GM19240 (cell line): ENCODE results near the gene UBE2F.
"Not testable (repeated sequence)": the region's sequence is repeated elsewhere in the genome, so short reads cannot be mapped to it uniquely, and the experiment has no call there.

Experiments used
- DNase-seq: peaks from one replicate; pipeline ENCODE4 v3.0.0; 2011; ENCODE audit warnings: low spot score; ENCODE audit not compliant: insufficient read length

Gene UBE2F

DNA sequence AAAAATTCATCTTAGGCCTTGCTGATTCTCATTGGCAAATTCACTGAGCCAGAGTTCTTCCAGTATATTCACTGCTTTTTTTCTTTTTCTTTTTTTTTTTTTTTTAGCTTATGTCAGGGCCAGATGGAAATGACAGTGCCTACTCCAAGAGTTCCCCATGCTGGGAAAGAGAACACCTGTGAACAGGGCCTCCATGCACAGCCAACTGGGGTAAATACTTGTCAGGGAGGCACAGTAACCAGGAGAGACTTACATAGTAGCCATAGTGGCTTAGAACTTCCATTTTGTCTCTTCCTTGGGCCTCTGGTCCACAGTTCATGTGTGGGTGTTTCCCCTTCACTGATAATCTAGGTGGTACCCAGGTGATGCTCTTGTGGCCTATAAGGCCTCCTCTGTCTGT is 78.8 kb downstream of the UBE2F start:
- DNase-seq = no peak

DNA sequence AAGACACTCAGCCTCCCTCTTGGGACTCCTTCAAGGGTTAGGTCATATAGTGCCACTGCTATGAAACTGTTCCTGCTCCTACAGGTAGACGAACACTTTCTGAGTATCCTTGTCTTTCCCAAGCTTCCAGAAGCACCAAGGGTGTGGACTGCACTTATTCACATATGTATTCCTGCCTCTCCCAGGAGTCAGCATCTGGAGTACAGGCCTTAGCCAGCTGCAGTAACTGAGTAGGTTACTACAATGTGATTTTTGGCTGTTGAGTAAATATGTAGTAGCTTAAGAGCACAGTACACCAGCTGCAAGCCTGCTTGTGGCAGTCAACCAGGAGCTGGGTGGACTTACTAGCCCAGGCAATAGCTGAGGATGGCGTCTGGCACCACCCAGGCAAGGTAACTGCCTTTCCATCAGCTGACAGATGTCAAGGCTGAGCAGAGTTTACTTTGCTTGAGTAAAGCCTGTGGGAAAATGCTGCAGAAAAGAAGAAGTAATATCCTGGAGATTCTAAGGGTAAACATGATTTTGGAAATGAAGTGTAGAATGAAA is 80.0 kb downstream of the UBE2F start:
- DNase-seq = no peak

DNA sequence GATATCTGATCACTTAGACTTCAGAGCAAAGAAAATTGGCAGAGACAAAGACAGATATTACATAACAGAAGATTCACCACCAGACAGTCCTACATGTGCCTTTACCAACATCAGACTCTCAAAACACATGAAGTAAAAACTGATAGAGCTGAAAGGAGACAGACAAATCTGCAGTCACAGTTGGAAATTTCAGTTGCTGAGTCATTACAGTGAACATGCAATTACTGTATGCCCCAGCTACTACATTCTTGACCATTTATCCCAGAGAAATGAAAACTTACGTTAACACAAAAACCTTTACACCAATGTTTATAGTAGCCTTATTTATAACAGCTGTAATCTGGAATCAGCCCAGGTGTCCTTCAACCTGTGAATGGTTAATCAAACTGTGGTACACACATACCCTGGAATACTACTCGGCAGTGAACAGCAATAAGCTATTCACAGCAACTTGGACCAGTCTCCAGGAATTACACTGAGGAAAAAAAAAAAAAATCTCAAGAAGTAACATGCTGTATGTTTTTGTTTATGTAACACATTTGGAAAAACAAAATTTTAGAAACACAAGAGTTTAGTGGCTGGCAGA is 86.5 kb downstream of the UBE2F start:
- no peak for DNase-seq

DNA sequence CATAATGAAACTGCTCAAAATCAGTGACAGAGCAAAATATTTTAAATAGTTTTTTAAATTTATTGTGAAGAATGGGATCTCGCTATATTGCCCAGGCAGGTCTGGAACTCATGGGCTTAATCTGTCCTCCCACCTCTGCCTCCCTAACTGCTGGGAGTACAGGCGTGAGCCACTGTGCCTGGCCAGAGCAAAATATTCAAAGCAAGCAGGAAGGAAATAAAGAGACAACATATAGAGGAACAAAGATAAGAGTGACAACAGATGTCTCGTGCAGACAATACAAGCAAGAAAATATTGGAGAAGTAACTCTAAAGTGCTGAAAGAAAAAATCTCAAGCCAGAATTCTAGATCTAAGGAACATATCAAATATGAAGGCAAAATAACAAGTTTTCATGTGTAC is 89.0 kb downstream of the UBE2F start:
- DNase-seq = no peak

DNA sequence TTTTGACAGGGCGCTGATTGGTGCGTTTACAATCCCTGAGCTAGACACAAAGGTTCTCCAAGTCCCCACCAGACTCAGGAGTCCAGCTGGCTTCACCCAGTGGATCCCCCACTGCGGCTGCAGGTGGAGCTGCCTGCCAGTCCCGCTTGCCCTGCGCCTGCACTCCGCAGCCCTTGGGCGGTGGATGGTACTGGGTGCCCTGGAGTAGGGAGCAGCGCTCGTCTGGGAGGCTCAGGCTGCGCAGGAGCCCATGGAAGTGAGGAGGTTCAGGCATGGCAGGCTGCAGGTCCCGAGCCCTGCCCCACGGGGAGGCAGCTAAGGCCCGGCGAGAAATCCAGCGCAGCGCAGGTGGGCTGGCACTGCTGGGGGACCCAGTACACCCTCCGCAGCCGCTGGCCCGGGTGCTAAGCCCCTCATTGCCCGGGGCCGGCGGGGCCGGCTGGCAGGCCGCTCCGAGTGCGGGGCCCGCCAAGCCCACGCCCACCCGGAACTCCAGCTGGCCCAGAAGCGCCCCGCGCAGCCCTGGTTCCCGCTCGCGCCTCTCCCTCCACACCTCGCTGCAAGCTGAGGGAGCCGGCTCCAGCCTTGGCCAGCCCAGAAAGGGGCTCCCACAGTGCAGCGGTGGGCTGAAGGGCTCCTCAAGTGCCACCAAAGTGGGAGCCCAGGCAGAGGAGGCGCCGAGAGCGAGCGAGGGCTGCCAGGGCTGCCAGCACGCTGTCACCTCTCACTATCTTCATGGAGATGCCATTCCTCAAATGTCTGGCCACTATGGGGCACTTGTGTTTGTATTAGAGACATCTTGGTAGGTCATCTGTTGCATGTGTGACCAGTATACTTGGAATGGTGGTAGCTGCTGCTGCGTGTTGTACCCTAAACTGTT is 91.1 kb downstream of the UBE2F start:
- not testable (repeated sequence) for DNase-seq

DNA sequence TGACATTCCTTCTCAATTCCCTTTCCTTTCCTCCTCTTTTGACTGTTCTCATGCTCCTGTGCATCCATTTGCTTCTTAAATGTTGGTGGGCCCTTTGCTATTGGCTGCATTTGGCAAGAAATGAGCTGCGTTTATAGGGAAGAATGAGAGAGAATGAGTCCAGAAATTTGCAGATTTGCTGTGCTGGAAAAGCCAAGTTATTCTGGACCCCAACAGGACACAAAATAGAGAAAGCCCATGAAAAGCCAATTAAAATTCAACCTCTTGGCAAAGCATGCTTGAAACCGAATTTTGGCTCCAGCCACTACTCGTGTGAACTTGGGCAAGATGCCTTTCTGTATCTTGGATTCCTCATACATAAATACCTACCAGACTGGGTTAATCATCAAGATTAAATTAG is 92.7 kb downstream of the UBE2F start:
- DNase-seq = no peak

DNA sequence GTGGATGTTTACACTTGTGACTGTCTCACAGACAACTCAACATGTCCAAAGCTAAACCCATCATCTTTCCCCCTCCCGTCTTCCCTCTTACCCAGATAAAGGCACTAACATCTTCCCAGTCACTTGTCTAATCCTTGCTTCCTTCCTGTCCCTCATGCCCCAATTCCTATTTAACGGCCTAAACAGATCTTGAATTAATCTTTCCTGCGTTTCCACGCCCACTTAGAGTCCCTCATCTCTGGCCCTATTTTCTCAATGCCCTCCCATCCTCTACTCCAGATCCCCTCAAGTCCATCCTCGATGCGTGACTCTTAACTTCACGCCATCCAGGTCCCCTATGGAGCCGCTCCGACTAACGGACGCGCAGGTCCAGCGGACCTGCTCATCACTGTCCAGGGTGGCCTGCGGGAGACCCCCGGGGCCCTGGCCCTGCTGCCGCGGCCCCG is 93.3 kb downstream of the UBE2F start:
- DNase-seq = no peak

DNA sequence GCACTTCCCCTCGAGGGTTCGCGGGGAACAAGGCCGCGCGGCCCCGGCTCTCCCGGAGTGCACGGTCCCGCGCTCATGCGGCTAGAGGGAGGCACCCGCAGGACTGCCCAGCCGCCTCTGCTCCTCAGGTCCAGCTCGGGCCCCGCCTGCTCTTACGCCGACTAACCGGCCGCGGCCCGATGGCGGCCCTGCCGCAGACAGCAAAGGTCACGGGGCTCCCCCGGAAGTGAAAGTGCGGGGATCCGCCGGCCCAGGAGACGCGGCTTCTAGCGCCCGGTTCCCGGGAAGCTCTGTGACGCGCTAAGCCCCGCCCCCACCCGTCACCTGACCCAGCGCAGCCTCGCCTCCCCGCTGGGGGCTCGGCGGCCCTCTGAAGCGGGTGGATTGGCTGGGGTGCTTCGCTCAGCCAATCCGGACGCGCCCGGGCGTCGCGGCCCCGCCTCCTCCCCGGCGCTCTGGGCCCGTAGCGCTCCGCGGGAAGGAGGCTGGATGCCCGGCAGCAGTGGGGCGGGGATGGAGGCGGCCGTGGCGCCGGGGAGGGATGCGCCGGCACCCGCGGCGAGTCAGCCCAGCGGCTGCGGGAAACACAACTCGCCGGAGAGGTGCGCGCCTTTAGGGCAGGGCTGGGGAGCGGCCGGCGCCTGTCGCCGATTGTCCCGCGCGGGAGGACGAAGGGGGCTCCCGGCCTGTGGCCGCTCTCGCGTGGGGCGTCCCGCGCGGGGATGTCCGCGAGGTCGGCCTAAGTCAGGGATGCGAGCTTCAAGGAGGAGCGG is 93.9 kb downstream of the UBE2F start, which contains the start of gene SCLY:
SCLY (plus strand) TSS at position 460 of the 773 bp plus-strand sequence; CDS start at position 514, 54 bp downstream.
- DNase-seq = peak; percentile 100

DNA sequence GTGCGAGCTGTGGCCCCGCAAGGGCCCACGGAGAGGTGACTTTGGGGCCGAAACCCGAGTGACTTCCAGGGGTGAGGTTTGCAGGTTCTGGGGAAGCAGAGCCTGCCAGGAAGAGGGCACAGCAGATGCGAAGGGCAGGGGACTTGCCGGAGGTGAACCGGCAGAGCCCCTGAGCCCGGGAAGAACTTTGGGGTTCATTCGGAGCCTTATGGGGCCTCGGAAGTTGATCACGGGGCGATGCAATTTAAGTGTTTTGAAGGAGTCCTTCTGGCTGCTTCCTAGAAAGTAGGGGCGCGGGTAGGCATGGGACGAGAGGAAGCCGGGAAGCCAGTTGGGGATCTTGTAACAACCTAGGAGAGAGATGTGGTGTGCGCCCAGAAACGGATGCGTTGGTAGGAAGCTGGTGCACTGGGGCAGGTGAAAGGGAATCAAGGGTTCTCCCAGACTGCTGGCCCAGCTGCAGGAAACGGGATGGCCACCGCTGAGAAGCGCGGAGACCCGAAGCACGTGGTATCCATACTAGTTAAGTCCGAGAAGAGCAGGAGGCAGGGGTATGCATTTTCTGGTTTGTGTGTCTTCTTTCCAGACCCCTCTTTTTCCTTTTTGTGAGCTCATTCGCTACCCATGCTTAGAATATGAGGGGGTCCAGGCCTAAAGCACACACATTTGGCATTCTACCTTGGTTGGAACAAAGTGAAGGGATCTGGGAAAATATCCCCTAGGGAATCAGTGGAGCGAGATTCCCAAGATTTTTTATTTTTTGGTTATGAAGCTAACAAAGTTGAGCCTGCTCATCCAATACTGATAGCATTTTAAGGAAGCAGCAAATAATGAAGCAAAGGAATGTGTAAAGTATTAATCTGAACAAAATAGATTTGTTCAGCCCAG is 94.7 kb downstream of the UBE2F start:
- peak; percentile 22 for DNase-seq

DNA sequence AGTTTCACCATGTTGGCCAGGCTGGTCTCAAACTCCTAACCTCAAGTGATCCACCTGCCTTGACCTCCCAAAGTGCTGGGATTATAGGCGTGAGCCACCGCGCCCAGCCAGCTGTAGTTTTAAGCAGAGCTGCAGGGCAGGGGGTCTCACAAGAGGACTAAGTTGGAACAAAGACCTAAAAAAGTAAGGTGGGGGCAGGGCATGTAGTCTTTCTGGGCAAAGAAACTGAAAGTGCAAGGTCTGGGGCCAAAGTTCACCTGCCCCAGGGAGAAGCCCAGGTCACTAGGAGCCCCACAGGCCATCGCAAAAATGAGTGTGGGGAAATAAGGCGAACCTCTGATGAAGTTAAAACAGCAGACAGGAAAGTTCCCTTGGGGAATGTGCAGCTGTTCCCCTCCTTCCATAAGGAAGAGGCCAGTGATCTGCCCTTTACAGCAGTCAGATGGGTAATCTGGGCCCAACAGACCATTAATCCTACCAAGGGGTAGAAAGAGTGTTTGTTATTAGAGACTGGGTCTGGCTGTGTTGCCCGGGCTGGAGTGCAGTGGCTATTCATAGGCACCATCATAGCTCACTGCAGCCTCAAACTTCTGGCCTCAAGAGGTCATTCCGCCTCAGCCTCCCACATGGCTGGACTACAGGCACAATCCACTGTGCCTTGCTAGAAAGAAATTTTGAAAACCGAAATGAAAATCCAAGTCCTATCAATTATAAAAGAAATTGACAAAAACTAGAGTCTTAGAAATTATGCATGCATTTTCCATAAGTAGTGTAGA is 96.8 kb downstream of the UBE2F start:
- DNase-seq = no peak

DNA sequence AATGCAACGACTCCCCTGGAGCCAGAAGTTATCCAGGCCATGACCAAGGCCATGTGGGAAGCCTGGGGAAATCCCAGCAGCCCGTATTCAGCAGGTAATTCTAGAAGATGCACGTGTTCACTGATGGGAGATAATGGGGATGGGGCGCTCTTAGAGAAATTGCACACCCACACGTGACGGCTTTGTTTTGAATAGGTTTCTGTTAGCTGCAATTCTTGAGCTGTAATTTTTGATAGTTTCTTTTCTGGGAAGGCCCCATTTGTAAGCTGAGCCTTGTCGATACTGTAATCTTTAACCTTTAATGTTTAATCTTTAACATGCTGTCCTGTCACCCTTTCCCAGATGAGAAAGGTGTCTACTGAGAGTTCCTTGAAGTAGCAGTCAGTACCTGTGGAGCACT is 97.6 kb downstream of the UBE2F start:
- DNase-seq = no peak

DNA sequence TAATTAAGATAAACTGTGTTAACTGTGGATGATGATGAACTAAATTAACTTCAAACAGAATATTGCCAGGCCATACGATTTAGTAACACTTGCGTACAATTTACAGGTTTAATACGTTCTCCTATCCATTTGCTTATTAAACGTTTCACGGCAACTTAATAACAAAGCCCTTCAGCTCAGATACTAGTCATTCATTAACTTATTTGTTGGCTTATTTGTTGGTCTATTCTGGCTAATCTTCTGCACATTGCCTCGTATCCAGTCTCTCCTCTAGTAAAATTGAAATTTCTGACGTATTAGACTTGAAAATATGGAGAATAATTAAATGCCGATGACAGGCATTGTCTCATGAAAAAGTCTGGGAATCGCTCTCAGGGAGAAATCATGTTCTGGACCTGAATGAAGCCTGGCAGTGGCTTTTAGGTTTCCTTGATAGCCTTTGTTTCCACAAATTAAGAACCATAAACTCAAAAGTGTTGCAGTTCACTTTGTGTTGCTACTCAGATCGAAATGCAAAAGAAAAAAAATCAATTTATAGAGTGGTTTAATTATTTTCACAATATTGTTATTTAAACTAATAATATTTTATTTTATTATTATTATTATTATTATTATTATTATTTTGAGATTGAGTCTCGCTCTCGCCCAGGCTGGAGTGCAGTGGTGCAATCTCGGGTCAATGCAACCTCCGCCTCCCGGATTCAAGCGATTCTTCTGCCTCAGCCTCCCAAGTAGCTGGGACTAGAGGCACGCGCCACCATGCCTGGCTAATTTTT is 98.4 kb downstream of the UBE2F start:
- no peak for DNase-seq

DNA sequence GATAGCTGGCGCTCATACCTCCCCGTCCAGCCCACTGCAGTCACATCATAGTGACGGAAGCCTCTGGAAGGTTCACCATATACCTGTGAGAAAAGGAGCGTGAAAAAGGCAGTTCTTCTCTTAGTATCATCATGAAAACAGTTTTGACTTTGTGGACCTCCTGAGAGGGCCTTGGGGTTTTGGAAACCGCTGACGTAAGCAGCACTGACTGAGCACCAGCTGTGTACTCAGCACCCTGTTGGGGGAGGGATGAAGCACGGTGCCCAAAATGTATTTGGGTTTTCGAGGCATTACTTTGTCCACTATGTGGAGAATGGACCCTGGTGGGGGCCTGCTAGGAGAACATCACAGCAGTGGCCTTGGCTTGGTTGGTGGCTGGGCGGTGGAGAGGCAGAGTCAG is 99.4 kb downstream of the UBE2F start:
- no peak for DNase-seq

DNA sequence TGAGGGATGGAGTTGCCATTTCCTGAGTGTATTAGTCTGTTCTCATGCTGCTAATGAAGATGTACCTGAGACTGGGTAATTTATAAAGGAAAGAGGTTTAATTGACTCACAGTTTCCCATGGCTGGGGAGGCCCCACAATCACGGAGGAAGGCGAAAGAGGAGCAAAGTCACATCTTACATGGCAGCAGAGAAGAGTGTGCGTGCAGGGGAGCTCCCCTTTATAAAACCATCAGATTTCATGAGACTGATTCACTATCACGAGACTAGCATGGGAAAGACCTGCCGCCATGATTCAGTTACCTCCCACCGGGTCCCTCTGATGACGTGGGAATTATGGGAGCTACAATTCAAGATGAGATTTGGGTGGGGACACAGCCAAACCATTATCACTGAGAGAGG is 99.9 kb downstream of the UBE2F start:
- not testable (repeated sequence) for DNase-seq

DNA sequence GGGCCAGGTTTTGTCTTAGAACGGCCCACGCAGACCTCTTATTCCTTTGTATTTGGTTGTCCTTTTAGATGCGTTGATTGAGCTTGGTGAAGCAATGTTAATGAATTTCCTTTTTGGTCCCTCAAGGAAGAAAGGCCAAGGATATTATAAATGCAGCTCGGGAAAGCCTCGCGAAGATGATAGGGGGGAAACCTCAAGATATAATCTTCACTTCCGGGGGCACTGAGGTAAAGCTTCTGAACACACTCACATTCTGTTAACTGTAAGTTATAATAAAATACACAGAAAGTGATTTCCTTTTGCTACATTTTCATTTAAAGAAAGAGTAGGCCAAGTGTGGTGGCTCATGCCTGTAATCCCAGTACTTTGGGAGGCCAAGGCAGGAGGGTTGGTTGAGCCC is 101.1 kb downstream of the UBE2F start:
- no peak for DNase-seq

DNA sequence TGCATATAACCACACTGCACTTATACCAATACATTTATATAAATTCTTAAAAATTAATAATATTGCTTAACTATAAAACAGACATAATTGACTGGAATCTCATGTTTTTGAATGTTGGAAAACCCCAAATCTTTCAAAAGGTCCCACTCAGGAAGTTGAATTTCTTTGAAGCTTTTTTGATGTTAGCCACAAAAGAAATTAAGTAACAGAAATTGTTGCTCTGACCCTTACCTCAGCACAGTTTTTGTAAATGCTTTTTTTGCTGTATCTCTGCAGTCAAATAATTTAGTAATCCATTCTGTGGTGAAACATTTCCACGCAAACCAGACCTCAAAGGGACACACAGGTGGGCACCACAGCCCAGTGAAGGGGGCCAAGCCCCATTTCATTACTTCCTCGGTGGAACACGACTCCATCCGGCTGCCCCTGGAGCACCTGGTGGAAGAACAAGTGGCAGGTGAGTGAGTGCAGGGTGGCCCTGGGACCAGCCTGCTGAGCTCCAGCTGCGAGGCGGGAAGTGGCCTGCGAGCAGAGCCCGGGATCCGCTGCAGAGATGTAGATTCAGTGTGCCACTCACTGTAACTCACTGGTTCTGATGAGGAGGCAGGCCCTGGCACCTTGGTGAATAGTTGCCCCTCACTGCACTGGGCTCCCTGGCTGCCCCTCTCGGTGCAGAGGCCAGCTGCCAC is 102.4 kb downstream of the UBE2F start:
- DNase-seq = no peak

DNA sequence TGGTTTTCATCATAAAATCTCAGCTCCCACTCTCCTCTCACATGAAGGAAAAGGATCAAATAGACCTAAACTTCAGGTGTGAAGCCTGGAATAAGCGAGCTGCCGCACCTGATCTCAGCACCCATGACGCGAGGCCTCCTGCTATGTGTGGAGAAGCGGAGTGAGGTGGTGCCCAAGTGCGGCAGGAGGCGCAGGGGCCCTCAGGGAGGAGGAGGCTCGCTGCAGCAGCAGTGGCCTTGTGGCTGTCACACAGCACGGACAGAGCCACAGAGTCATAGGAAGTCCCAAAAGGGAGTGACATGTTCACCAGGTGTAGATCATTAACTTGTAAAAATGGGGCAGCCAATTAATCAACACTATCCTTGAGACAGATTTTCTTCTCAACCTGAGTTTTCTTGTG is 103.1 kb downstream of the UBE2F start:
- no peak for DNase-seq

DNA sequence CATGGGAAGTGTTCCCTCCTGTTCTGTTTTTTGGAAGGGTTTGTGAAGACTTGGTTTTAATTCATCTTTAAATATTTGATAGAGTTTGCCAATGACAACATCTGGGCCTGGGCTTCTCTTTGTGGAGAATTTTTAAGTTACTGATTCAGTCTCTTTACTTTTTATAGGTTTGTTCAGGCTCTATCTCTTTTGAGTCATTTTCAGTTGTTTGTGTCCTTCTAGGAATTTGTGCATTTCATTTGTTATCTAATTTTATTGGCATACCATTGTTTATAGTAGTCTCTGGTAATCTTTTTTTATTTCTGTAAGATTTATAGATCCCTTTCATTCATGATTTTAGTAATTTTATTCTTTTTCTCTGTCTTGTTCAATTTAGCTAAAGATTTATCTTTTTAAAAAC is 108.6 kb downstream of the UBE2F start:
- no peak for DNase-seq

DNA sequence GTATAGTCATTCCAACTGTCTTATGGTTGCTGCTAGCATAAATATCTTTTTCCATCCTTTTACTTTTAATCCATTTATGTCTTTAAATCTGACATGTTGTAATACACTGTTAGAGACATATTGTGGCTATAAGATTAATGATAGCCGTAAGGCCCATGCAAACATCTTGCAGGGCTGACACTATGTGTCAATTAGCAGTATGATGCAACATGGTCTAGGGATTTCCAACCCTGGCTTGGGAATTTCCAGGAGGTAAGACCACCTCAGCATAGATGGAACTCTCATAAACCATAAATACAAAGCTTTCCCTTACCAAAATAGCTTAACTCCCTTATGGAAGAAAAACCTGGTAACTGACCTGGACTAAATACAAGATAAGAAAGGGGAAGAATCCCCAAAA is 110.5 kb downstream of the UBE2F start:
- no peak for DNase-seq
